GM19372 (cell line): ENCODE data around the gene EHD3.
A peak's percentile ranks its signal among the peaks of the same experiment; 100 is the strongest.
"Not testable (repeated sequence)": the region's sequence is repeated elsewhere in the genome, so short reads cannot be mapped to it uniquely, and the experiment has no call there.

Experiments used
- ATAC-seq: cut with Tn5 transposase; IDR thresholded peaks from one replicate; pipeline ENCODE4 v1.9.1; 2021; ENCODE audit warnings: mild to moderate bottlenecking, low read depth, moderate library complexity; ENCODE audit not compliant: unreplicated experiment

Gene EHD3

DNA sequence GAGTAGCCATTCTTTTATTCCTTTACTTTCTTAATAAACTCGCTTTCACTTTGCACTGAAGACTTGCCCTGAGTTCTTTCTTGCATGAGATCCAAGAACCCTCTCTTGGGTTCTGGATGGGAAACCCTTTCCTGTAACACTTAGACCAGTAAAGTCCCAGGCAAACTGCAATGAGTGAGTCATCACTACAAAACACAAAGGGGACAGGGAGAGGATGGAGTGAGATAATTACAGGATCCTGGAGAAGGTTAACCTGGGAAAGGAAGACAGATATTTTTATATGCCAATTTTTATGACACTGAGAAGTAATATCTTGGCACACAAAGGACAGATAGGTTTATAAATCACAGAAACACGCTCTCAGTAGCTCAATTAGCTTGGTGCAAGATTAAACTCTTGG is 48.7 kb downstream of the EHD3 start:
- ATAC-seq: no peak

DNA sequence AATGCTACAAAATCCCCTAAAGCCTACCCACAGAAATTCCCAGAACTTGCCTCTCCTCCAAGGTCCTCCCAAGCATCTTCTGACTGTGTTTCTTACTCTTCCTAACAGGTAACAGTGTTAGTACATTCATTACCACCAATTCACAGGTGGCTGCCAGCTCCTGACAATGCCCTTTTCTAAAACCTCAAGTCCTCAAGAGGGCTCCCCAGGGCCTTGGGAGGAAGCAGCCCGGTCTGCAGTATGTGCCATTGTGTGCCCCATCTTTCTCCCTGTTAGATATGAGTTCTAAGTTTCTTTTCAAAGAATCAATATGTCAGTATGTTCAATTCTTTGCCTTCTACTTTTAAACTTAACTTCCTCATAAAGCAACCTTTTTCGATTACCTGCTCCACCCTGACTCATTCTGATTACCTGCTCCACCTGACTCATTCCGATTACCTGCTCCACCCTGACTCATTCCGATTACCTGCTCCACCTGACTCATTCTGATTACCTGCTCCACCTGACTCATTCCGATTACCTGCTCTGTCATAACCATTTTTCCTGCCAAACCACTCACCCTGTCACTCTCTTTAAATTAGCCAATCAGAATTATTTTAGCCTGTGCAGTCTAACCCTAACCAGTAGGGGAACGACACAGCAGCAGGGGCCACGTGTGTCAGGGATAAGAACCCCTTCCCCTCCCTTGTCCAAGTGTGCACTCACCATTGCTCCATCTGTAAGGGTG is 49.4 kb downstream of the EHD3 start:
- ATAC-seq: not testable (repeated sequence)

DNA sequence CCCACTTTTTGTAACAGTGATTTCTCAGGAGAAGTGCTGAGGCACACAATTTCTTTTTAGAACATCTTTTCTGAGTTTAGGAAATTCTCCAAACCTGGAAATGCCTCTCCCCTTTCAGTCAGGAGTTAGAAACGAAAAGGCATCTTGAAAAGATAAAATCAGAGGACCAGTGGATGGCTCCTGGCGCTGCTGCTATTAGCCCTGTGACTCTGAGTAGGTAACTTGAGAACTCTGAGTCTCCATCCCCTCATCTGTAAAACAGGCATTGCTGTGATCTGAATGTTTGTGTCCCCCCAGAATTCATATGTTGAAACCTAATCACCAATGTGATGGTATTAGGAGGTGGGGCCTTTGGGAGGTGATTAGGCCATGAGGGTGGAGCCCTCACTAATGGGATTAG is 50.2 kb downstream of the EHD3 start:
- no peak for ATAC-seq

DNA sequence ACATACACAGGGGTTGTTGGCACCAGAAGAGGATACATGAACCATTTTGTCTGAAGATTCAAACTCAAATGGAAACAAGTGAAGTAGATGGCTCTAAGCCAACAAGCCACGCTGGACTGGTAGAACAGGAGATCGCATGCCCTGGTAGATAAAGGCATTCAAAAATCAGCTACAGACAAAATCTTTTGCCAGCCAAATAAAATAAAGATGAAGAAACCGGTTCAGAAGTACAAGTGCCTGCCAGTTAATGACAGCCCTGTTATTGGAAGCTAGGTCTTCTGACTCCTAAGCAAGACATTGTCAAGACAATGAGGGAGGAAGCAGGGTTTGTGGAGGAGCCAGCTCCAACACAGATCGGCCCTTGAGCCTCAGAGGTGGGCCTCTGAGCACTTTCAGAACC is 52.3 kb downstream of the EHD3 start:
- no peak for ATAC-seq

DNA sequence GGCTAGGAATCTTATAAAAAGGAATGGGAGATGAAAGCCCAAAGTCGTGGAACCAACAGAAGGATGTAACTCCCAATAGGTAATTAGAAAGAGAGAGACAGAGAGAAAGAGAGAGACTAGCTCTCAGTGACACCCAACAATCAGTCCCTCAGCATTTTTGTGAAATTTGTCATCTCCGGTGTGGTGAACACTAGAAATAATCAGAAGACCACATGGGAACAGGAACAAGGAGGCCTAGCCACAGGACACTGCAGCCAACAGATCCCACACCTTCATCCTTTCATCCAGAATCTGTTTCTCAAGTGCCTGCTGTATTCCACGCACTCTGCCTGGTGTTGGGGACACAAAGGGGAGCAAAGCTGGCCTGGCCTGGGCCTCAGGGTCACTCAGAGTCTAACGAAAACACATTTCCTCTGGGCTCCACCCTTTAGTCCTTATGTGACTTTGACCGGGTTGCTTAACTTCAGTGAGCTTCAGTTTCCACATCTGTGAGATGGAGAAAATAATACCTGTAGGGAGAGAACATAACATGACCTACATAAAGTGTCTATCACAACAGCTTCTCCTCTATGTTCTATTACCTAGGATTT is 53.1 kb downstream of the EHD3 start:
- ATAC-seq: no peak

DNA sequence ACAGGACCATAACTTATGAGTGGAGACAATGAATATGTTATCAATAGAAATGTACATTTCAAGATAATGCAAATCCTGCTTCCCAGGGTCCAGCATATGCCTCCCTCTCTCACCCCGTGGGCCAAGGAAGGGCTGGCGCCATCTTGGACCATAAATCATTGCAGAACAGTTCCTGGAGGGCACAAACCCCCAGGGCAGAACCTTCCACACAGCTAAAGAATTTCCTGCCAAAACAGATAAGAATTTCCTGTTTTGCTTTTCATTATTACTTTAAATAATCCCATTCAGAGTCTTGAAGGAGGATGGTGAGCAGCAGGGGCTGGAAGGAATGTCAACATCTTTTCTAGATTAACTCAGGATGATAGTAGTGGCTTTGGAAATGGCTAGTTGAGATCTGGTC is 53.7 kb downstream of the EHD3 start:
- ATAC-seq: no peak

DNA sequence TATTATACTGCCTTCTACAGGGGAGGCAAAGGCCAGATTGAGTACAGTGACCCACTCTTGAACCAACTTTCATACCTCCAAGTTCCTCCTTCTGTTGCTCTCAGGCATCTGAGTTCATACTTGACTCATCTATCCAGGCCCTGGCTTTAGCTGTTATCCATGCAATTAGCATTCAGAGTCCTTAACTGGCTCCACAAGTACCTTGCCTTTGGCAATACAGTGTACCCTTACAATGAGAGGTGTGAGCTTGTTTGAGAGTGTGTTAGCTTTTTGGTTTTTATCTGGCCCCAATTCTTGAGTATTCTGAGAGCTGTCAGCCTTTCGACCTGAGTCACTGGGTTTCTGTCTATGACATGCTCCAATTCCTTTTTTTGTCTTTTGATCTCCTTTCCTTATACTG is 60.2 kb downstream of the EHD3 start:
- no peak for ATAC-seq

DNA sequence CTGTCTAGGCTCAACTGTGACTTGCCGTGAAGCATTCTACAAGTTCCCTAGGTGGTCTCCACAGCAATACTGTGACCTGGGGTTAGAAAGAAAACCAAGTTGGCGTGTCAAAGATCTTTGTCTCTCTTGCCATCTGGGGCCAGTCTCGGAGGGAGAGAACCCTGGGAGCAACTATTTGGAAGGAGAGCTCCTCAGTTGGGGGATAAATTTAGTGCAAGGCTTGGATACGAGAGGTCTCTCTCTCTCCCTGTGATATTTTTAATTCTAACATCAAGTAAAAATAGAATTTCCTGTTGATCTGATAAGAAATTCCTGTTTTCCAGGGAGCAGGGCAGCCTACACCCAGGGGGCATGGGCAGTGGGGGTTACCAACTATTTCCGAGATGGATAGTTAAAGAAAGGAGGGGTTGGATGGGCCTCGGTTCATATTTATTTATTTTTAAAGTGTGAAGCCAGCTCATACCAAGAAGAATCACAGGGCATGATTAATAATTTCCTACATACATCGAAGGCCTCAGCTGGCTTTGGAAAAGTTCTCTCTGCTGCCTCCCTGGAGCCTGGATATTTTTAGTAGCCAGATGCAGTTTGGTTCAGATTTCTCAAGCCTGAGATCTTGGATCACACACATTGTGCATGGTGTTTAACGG is 62.8 kb downstream of the EHD3 start:
- no peak for ATAC-seq

DNA sequence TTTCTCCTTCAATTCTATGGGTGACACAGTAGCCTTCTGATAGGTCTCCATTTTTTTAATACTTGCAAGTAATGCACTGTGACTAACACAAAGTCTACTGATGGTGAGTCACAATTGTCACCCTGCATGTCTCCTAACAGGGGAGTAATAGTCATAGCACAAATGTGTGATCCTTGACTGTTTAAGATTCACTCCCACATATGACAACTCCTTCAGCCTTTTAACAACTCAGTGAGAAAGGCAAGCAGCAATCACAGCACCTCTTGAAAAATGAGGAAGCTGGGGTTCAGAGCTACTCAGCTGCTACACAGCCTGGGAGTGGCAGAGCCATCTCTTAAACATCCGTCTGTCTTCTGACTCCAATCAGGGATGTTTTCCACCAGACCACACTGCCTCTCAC is 63.8 kb downstream of the EHD3 start:
- no peak for ATAC-seq

DNA sequence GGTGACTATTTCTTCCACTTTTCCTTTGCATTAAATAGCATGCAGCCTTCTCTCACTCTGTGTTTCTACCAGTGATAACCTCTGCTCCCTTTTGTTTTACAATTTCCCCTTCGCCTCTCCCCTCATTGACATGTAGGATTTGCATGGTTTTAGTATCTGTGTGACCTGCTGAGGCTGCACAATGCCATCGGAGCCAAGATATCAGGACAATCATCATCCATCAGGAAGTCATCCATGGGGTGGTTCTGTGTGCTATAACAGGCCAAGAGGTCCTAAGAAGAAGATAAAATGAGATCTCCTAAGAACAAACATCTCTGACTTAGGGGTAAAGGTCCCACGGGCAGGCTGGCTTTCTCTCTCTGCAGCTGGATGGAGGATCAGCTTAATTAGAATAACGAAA is 65.6 kb downstream of the EHD3 start:
- no peak for ATAC-seq

DNA sequence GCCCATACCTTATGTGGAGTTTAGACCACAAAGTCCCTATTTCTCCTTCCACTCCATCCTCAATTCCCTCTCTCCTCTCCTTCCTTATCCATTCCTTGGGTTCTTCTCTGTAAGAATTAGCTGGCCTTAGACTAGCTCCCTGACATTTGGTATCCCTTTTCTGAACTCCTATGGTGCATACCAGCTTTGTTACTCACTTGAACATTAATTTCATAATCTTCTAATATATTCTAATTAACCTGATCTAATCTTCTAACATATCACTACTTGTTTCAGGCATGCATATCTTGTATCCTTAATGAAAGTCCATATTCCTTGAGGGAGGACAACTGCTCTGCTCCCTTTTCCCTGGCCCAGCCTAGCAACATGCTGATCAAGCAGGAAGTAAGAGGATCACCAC is 66.4 kb downstream of the EHD3 start:
- ATAC-seq: no peak

DNA sequence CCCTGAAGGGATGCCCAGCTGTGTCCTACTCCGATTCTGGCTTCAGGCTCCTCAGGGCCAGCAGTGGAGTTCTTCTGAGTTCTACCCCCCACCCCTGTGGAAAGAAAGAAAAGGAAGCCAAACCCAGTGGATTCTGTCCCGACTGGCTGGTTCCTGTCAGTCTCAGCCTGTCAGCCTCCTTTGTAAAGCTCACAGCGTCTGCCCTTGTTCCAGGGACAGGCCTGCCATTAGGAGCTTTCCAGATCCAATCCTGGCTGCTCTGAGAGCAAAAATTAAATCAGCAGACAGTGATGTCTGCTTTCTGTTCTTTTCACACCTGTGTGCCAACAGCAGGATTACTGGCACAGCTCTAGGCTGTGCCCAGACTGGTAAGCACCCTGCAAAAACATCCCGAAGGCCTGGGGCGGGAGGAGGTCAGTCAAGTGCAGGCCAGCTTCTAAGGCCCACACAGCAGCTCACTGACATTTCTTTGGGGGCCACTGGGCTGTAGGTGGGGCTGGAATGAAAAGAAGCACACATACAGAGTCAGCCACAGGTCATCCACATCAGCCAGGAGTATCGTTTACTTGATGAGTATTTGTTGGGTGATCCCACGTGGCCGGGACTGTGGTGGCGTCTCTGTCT is 69.1 kb downstream of the EHD3 start:
- ATAC-seq: no peak

DNA sequence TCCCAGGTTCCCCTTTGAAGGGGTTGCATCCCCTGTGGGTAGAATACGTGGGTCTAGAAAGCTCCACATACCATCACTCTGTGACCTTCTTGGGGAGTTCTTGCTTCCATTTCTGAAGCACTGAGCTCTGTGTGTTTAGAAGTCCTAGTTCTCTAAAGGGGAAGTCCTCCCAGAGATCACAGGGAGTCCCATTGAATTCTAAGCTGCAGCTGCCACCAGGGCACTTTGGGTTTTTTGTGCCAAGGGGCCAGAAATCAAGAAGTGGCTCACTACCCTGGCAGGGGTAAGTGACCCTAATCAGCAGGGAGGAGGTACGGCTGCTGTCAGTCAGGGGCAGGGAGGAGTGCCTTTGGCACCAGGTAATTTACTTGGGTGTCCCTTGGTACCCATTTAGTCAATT is 70.9 kb downstream of the EHD3 start:
- ATAC-seq: no peak

DNA sequence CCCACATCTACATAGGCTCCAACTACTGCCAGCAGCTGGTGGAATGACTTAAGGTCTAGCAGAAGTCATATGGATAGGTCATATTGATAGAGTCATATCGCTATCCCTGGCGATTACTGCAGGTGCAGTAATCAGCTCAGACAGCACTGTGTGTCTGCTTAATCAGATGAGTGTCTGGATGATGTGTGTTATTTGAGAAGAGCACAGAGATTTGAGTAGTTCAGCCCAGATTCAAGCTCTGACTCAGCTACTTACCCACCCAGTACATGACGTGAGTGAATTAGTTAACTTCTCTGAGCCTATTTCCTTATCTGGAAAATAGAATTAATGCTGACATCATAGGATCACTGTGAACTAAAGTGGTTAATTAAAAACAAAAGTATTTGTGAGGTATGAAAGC is 78.9 kb downstream of the EHD3 start:
- ATAC-seq: no peak

DNA sequence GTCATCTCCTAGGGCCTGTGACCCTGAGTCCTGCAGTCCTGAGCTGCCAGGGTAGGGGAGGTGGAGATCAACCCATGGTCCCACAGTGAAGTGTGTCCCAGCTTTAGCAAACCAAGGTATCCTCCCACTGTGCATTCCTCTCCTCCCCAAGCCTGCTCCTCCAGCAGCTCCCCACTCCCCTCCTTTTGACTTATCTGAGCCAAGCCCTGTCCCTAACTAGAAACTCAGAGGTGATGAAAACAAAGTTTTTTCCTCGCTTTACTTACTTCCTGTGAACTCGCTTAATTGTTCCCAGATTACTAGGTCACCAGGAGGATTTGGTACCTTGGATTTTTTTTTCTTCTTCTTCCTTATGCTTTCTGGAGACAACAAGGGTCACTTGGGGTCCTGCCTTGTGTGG is 80.8 kb downstream of the EHD3 start:
- ATAC-seq: no peak

DNA sequence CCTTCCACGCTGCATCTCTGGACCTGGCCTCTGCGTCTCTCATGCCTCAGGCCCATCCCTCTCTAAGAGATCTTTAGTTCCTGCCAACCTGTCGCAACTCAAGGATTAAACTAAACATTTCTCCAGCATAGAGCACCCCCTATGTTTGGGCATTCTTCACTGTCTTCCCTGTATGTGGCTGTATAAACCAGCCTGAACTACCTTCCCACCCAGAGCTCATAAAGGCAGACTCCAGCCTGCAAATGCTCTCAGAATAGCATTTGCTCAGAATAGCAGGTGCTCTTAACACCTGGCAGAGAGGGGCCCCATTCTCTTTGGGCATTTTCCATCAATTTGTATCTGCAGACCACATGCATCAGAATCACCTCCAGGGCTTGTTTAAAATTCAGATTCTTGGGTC is 83.4 kb downstream of the EHD3 start:
- no peak for ATAC-seq

DNA sequence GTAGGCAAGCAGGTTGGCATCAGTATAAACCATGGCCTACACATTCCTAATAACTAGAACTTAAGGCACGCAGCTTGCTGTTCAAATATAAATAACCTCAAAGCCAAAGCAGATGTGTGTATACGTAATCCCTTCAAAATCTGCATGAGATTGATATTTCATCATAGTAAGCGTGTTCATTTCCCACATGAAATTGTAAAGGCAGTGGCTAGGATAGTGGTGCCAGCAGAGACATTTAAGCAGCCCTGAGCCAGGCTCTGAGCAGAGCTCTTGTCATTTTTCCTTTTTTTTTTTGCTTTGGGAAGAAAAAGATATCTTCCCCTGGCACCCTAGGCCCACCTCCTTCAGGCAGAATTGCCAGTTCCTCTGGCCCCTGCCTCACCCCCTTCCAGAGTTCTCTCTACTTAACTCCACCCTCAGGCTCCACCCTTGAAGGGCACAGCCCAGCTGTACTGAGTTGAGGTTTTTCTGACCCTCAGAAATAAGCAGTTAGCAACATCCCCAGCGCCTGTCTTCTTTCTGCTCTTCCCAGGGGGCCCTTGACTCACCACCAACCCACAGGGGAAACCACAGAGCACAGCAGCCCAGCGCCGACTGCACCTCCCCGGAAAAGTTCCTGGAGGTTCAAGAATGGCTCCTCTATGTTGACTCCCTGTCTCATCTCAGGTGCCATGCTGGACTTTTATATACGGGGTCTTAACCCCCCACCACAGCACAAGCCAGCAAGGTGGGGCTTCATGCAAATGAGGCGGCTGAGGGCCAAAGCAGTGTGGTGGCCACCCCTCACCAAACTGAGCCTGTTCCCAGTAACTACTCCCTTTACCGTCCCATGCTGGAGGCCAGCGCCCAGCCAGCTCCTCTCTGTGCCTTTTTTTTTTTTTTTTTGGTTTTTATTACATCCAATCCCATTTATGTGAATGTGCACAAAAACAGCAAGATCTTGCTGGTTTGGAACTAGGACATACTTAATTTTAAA is 84.7 kb downstream of the EHD3 start:
- peak; percentile 64 for ATAC-seq
